Renal pelvis (tissue), 4 donors: ENCODE measurements around the gene GHR. TPM values are rescaled to one million over a fixed set of nuclear protein-coding genes. Genes with fewer than 3 reads are reported as not detected.

ENCODE experiments used
- DNase-seq: peaks from one replicate; pipeline ENCODE4 v3.0.0-alpha.2; 2013
- polyA plus RNA-seq, 3 donors: library from polyadenylated mRNA; unstranded; fragments of 120-200 nt; gene quantifications; one replicate each; pipeline ENCODE4 v1.2.1, GENCODE V29; 2013; ENCODE audit not compliant: insufficient read length in 3 of 3

The GHR gene
- polyA plus RNA-seq, 3 donors, result 13.2 to 20.0 (median 17.8) TPM

GRCh38 chr5:42598311-42598710 is 175.1 kb downstream of the GHR start:
- DNase-seq, result no peak

- DNase-seq, result no peak
These were observed 175.9 kb downstream of the GHR start for GRCh38 chr5:42599106-42599505.

- no peak for DNase-seq
These were observed 177.2 kb downstream of the GHR start for GRCh38 chr5:42600441-42600840.

- DNase-seq, result no peak
These were observed 181.0 kb downstream of the GHR start for GRCh38 chr5:42604171-42604711.

- no peak for DNase-seq
These were observed 182.3 kb downstream of the GHR start for GRCh38 chr5:42605490-42605889.

GRCh38 chr5:42606464-42606869 is 183.2 kb downstream of the GHR start:
- no peak for DNase-seq

GRCh38 chr5:42611437-42611836 is 188.2 kb downstream of the GHR start:
- no peak for DNase-seq

- no peak for DNase-seq
These were observed 189.6 kb downstream of the GHR start for GRCh38 chr5:42612750-42613366.

- no peak for DNase-seq
These were observed 191.3 kb downstream of the GHR start for GRCh38 chr5:42614509-42614908.

- no peak for DNase-seq
These were observed 197.5 kb downstream of the GHR start for GRCh38 chr5:42620579-42621216.

- peak; percentile 46 for DNase-seq
These were observed 198.0 kb downstream of the GHR start for GRCh38 chr5:42621242-42621641.

- DNase-seq, result no peak
These were observed 198.4 kb downstream of the GHR start for GRCh38 chr5:42621662-42622061.

GRCh38 chr5:42624912-42625311 is 201.7 kb downstream of the GHR start:
- DNase-seq, result no peak

GRCh38 chr5:42626462-42626861 is 203.2 kb downstream of the GHR start:
- no peak for DNase-seq

- no peak for DNase-seq
These were observed 205.6 kb downstream of the GHR start for GRCh38 chr5:42628821-42629220.

GRCh38 chr5:42629284-42629683 is 206.0 kb downstream of the GHR start:
- DNase-seq, result no peak

GRCh38 chr5:42631241-42631640 is 208.0 kb downstream of the GHR start:
- DNase-seq, result no peak

GRCh38 chr5:42632354-42632900 is 209.2 kb downstream of the GHR start:
- DNase-seq, result no peak

- DNase-seq, result no peak
These were observed 211.3 kb downstream of the GHR start for GRCh38 chr5:42634575-42634974.

GRCh38 chr5:42636425-42636824 is 213.2 kb downstream of the GHR start:
- no peak for DNase-seq

- DNase-seq, result no peak
These were observed 213.7 kb downstream of the GHR start for GRCh38 chr5:42636946-42637345.

GRCh38 chr5:42638972-42639371 is 215.7 kb downstream of the GHR start:
- DNase-seq, result no peak

GRCh38 chr5:42640835-42641234 is 217.6 kb downstream of the GHR start:
- no peak for DNase-seq
